HT1080 (cell line): ENCODE measurements around the gene POTEG. TPM values are rescaled to one million over a fixed set of nuclear protein-coding genes. Genes with fewer than 3 reads are reported as not detected.
"Not testable (repeated sequence)": the region's sequence is repeated elsewhere in the genome, so short reads cannot be mapped to it uniquely, and the experiment has no call there.

Experiments
- DNase-seq: peaks from one replicate; pipeline ENCODE4 v3.0.0-alpha.2; 2015; ENCODE audit warnings: low read depth
- polyA plus RNA-seq, 2 experiments: library from polyadenylated mRNA; depleted of rRNA; stranded (reverse); fragments of >200 nt; gene quantifications; 2 replicates each; pipeline ENCODE4 v1.2.3, GENCODE V29; 2015
- total RNA-seq: library from RNA; depleted of rRNA; stranded (reverse); fragments of >200 nt; shearing (Covaris generic); gene quantifications from 2 replicates; pipeline ENCODE4 v1.2.3, GENCODE V29; 2014; rRNA removed

POTEG gene
- 2.0 and 2.2 TPM in 2 replicates for total RNA-seq
- 0.06 and 0.08 TPM in 2 replicates for polyA plus RNA-seq (2015; cell fraction: cytosol; rRNA removed)
- polyA plus RNA-seq (2015; cell fraction: nucleus; rRNA removed), result 4.0 and 4.6 TPM in 2 replicates

- not testable (repeated sequence) for DNase-seq
These were observed at the start of gene POTEG for GRCh38 chr14:19434241-19434640. TSS of gene POTEG (minus strand) at chr14:19434341. CDS start at chr14:19434289, 52 bp downstream.

GRCh38 chr14:19482093-19482492, 48.0 kb upstream of the POTEG start:
- not testable (repeated sequence) for DNase-seq

GRCh38 chr14:19481421-19481820, 47.3 kb upstream of the POTEG start:
- DNase-seq, result not testable (repeated sequence)

GRCh38 chr14:19480491-19480890, 46.4 kb upstream of the POTEG start:
- not testable (repeated sequence) for DNase-seq

GRCh38 chr14:19445761-19446160, 11.6 kb upstream of the POTEG start:
- DNase-seq, result not testable (repeated sequence)

- DNase-seq, result not testable (repeated sequence)
These were observed 5.7 kb upstream of the POTEG start for GRCh38 chr14:19439826-19440225.

- not testable (repeated sequence) for DNase-seq
These were observed 5.1 kb upstream of the POTEG start for GRCh38 chr14:19439219-19439618.

- not testable (repeated sequence) for DNase-seq
These were observed 2.9 kb upstream of the POTEG start for GRCh38 chr14:19437126-19437443.

GRCh38 chr14:19436311-19437125, 2.4 kb upstream of the POTEG start:
- DNase-seq, result not testable (repeated sequence)

GRCh38 chr14:19435852-19436251, 1.7 kb upstream of the POTEG start:
- not testable (repeated sequence) for DNase-seq

GRCh38 chr14:19434891-19435290, 750 bp upstream of the POTEG start:
- not testable (repeated sequence) for DNase-seq

GRCh38 chr14:19433765-19434164, 376 bp downstream of the POTEG start:
- not testable (repeated sequence) for DNase-seq

GRCh38 chr14:19408519-19408918, 25.6 kb downstream of the POTEG start:
- DNase-seq, result not testable (repeated sequence)

- DNase-seq, result not testable (repeated sequence)
These were observed 32.0 kb downstream of the POTEG start for GRCh38 chr14:19402097-19402496.

GRCh38 chr14:19394727-19395126, 39.4 kb downstream of the POTEG start:
- not testable (repeated sequence) for DNase-seq

- DNase-seq, result not testable (repeated sequence)
These were observed 43.9 kb downstream of the POTEG start for GRCh38 chr14:19390230-19390629.

- DNase-seq, result not testable (repeated sequence)
These were observed 45.4 kb downstream of the POTEG start for GRCh38 chr14:19388741-19389140.

- DNase-seq, result not testable (repeated sequence)
These were observed 47.1 kb downstream of the POTEG start for GRCh38 chr14:19386996-19387395.

GRCh38 chr14:19386309-19386708, 47.8 kb downstream of the POTEG start:
- not testable (repeated sequence) for DNase-seq

GRCh38 chr14:19384088-19384781, 49.9 kb downstream of the POTEG start:
- not testable (repeated sequence) for DNase-seq

- not testable (repeated sequence) for DNase-seq
These were observed 51.0 kb downstream of the POTEG start for GRCh38 chr14:19383008-19383584.

- not testable (repeated sequence) for DNase-seq
These were observed 54.0 kb downstream of the POTEG start for GRCh38 chr14:19380137-19380536.
